ENCODE data around the gene RPS3A.

RPS3A gene

DNA sequence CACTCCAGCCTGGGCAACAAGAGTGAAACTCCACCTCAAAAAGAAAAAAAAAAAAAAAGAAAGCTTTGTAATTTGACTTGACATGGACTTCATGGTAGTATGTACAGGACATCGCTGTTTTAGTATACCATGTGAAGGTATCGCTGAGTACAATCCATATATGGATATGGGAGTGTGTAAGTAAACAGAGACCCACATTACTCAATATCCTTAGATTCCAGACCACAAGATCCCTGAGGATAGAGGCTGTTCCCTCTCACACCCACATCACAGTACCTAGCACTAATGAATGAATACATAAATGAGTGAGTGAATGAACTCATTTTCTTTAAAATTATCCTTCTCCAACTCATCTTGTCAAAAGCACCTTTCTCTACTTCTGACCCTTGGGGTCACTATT lies 8.4 kb upstream of the RPS3A start:
- Histone ChIP-seq H3K9me3 (ENCODE audit: insufficient read depth, low read length) (no peaks in the 10 kb centered on the region), H4K20me1 (ENCODE audit: insufficient read depth, low read length) (no peaks in the 10 kb centered on the region), H3K9ac (ENCODE audit: low read length) (no peak overlapping the region), H3K27me3 (ENCODE audit: low read depth, low read length) (0 out of 2 replicates have a peak, but pooled peaks cover 3% of the 10 kb centered on the region), H3K4me2 (ENCODE audit: low read length) (no peak overlapping the region), H3K79me2 (ENCODE audit: low read length) (no peaks in the 10 kb centered on the region), H3K27ac (ENCODE audit: low read length) (no peak overlapping the region), H3K36me3 (replicated peaks; ENCODE audit: low read depth, low read length) (no peaks in the 10 kb centered on the region), H3K4me3 (ENCODE audit: low read length) (no peak overlapping the region), H2AFZ (ENCODE audit: low read depth, low read length) (no peak overlapping the region), H3K4me1 (ENCODE audit: low read length) (peaks cover 5% of the 10 kb centered on the region)
- no peak for TF ChIP-seq EZH2phosphoT487 (IDR thresholded peaks at IDR 0.05; ENCODE audit: low read depth)
- TF ChIP-seq, protein P1, sequence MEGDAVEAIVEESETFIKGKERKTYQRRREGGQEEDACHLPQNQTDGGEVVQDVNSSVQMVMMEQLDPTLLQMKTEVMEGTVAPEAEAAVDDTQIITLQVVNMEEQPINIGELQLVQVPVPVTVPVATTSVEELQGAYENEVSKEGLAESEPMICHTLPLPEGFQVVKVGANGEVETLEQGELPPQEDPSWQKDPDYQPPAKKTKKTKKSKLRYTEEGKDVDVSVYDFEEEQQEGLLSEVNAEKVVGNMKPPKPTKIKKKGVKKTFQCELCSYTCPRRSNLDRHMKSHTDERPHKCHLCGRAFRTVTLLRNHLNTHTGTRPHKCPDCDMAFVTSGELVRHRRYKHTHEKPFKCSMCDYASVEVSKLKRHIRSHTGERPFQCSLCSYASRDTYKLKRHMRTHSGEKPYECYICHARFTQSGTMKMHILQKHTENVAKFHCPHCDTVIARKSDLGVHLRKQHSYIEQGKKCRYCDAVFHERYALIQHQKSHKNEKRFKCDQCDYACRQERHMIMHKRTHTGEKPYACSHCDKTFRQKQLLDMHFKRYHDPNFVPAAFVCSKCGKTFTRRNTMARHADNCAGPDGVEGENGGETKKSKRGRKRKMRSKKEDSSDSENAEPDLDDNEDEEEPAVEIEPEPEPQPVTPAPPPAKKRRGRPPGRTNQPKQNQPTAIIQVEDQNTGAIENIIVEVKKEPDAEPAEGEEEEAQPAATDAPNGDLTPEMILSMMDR (IDR thresholded peaks at IDR 0.05; ENCODE audit: low read depth, low read length): no peak

DNA sequence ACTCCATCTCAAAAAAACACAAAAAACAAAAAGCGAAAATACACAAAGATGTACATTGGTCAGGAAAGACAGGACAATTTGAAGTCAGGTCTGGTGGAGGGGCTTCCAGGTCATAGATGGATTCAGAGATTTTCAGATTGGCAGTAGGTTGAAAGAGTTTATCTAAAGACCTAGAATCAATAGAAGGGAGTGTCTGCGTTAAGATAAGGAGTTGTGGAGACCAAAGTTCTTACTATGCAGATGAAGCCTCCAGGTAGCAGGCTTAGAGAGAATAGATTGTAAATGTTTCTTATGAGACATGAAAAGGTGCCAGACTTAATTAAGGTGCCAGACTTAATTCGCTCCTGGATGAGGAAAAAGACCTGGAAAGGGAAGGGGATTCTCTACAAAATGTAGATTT lies 6.9 kb upstream of the RPS3A start:
- Histone ChIP-seq H3K9ac (ENCODE audit: low read length) (no peak overlapping the region), H4K20me1 (ENCODE audit: insufficient read depth, low read length) (no peaks in the 10 kb centered on the region), H3K79me2 (ENCODE audit: low read length) (no peaks in the 10 kb centered on the region), H3K36me3 (replicated peaks; ENCODE audit: low read depth, low read length) (no peaks in the 10 kb centered on the region), H3K9me3 (ENCODE audit: insufficient read depth, low read length) (no peaks in the 10 kb centered on the region), H3K27ac (ENCODE audit: low read length) (no peak overlapping the region), H3K4me3 (ENCODE audit: low read length) (no peak overlapping the region), H3K27me3 (ENCODE audit: low read depth, low read length) (0 out of 2 replicates have a peak, but pooled peaks cover 3% of the 10 kb centered on the region), H3K4me1 (ENCODE audit: low read length) (peaks cover 17% of the 10 kb centered on the region), H2AFZ (ENCODE audit: low read depth, low read length) (no peak overlapping the region), H3K4me2 (ENCODE audit: low read length) (no peak overlapping the region)
- TF ChIP-seq, protein P1 (IDR thresholded peaks at IDR 0.05; ENCODE audit: low read depth, low read length): no peak
- TF ChIP-seq EZH2phosphoT487 (IDR thresholded peaks at IDR 0.05; ENCODE audit: low read depth): no peak

DNA sequence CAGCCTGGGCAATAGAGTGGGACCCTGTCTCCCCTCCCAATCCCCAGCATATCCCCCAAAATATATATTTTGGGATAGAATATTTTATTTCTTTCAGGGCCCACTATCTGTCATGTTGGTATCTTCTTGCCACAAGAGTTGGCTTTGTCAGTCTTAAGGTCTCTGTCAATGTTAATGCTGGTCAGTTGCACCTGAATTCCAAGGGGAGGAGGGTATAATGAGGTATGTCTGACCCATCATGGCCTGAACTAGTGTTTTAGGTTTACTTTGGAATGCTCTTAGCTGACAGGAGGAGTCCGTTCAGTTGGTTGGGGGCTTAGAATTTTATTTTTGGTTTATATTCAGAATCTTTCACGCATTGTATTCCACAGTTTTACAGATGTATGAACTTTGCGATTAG lies 6.2 kb upstream of the RPS3A start:
- TF ChIP-seq EZH2phosphoT487 (IDR thresholded peaks at IDR 0.05; ENCODE audit: low read depth): no peak
- TF ChIP-seq, protein P1 (IDR thresholded peaks at IDR 0.05; ENCODE audit: low read depth, low read length): no peak

DNA sequence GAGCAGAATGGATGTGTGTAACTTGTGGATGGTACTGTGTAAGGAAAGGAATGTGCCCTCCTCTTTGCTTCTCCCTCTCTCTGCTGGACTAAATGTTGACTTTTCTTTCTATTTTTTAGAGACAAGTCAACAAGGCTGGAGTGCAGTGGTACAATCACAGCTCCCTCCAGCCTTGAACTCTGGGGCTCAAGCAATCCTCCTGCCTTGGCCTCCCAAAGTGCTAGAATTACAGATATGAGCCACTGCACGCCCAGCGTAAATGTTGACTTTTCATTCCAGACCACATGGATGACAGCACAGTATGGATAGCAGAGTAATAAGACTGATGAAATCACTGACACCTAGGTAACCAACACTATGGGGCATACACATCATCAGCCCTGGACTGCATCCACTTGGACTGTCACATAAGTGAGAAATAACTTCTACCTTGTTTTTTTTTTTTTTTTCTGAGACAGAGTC lies 5.1 kb upstream of the RPS3A start:
- no peaks in the 10 kb centered on the region for H3K9me3 ChIP-seq (ENCODE audit: insufficient read depth, low read length)
- no peaks in the 10 kb centered on the region for H3K79me2 ChIP-seq (ENCODE audit: low read length)
- no peaks in the 10 kb centered on the region for H3K36me3 ChIP-seq (replicated peaks; ENCODE audit: low read depth, low read length)
- no peak overlapping the region for H3K9ac ChIP-seq (ENCODE audit: low read length)
- TF ChIP-seq, protein P1 (IDR thresholded peaks at IDR 0.05; ENCODE audit: low read depth, low read length): no peak
- no peak for TF ChIP-seq EZH2phosphoT487 (IDR thresholded peaks at IDR 0.05; ENCODE audit: low read depth)
- no peak overlapping the region for H2AFZ ChIP-seq (ENCODE audit: low read depth, low read length)
- no peak overlapping the region for H3K4me3 ChIP-seq (ENCODE audit: low read length)
- H3K27me3 ChIP-seq (ENCODE audit: low read depth, low read length): no peaks in the 10 kb centered on the region
- no peaks in the 10 kb centered on the region for H4K20me1 ChIP-seq (ENCODE audit: insufficient read depth, low read length)
- H3K27ac ChIP-seq (ENCODE audit: low read length): no peak overlapping the region
- H3K4me1 ChIP-seq (ENCODE audit: low read length): peaks cover 32% of the 10 kb centered on the region
- H3K4me2 ChIP-seq (ENCODE audit: low read length): no peak overlapping the region

More for the DNA sequence above, 6.2 kb upstream of the RPS3A start:
- Histone ChIP-seq H3K9ac (ENCODE audit: low read length) (no peak overlapping the region), H3K27ac (ENCODE audit: low read length) (no peak overlapping the region), H3K27me3 (ENCODE audit: low read depth, low read length) (no peaks in the 10 kb centered on the region), H4K20me1 (ENCODE audit: insufficient read depth, low read length) (no peaks in the 10 kb centered on the region), H3K9me3 (ENCODE audit: insufficient read depth, low read length) (no peaks in the 10 kb centered on the region), H2AFZ (ENCODE audit: low read depth, low read length) (no peak overlapping the region), H3K4me2 (ENCODE audit: low read length) (no peak overlapping the region), H3K4me1 (ENCODE audit: low read length) (peaks cover 25% of the 10 kb centered on the region), H3K36me3 (replicated peaks; ENCODE audit: low read depth, low read length) (no peaks in the 10 kb centered on the region), H3K4me3 (ENCODE audit: low read length) (no peak overlapping the region), H3K79me2 (ENCODE audit: low read length) (no peaks in the 10 kb centered on the region)
